ENCODE measurements around the gene TMSB10.
"Not testable (repeated sequence)": the region's sequence is repeated elsewhere in the genome, so short reads cannot be mapped to it uniquely, and the experiment has no call there.

Gene TMSB10

DNA sequence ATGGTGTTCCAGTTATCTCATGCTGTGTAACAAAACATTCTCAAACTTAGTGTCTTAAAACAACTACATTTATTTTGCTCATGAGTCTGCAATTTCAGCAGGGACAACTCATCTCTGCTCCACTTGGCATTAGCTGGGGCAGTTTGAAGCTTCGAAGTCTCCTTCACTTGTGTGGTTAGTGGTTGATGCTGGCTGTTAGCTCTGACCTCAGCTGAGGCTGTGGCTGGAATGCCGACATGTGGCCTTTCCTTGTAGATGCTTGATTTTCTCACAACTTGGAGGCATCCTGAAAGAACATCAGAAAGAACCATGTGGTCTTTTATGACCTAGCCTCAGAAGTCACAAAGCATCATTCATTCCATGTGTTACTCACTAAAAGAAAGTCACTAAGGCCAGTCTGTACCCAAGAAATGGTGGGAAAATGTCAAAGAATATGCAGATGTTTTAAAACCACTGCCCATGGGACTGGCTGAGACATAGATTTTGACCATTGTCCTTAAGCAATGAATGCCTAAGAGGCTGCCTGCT, 3.8 kb upstream of the TMSB10 start:
- DNase-seq (ENCODE audit: low read depth in 1 of 2, low spot score in 1 of 2): no peak

DNA sequence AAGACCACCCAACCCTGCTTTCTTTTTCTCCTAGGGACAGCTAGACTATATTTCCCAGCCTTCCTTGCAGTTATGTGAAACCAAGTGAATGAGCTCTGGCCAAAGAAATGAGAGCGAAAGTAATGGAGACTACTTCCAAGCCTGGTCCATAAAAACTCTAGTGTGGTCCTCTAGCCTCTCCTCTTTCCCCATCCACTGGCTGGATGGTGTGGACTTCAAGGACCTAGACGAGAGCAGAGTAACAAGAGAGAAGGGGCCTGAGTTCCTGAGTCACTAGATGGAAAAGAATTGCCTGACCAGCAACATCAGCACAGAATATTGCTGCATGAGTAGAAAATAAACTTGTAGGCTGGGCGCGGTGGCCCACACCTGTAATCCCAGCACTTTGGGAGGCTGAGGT, 2.9 kb upstream of the TMSB10 start:
- DNase-seq (ENCODE audit: low read depth in 1 of 2, low spot score in 1 of 2): no peak

DNA sequence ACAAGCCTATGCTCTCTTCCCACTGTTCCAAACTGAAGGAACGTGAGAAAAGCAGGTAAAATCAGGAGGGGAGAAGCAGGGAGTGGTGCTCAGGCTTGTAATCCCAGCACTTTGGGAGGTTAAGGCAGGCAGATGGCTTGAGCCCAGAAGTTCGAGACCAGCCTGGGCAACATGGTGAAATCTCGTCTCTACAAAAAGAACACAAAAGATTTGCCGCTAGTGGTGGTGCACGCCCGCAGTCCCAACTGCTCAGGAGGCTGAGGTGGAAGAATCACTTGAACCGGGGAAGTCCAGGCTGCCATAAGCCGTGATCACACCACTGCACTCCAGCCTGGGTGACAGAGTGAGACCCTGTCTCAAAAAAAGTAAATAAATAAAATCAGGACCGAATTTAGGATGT, 1.3 kb upstream of the TMSB10 start:
- no peak for DNase-seq (ENCODE audit: low read depth in 1 of 2, low spot score in 1 of 2)

DNA sequence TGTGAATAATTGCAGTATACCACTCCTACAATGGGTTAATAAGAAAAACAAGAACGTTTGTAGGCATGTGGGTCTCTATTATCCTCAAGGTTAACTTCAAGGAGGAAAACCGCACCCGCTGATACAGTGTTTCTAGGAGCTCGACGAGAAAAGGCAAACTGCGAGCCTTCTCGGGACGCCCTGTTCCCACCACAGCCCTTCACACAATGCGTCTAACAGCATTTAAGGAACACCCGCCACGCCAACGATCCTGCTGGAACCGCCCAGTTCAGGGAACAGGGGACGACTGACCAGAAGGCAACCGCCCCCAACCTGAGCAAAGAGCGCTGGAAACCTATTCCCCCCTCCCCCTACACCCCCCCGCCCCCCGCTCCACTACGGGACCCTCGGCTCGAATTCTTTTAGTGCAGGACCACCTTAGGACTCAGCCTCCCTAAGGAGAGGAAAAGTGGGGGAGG, 710 bp upstream of the TMSB10 start:
- DNase-seq (ENCODE audit: low read depth in 1 of 2, low spot score in 1 of 2): no peak

DNA sequence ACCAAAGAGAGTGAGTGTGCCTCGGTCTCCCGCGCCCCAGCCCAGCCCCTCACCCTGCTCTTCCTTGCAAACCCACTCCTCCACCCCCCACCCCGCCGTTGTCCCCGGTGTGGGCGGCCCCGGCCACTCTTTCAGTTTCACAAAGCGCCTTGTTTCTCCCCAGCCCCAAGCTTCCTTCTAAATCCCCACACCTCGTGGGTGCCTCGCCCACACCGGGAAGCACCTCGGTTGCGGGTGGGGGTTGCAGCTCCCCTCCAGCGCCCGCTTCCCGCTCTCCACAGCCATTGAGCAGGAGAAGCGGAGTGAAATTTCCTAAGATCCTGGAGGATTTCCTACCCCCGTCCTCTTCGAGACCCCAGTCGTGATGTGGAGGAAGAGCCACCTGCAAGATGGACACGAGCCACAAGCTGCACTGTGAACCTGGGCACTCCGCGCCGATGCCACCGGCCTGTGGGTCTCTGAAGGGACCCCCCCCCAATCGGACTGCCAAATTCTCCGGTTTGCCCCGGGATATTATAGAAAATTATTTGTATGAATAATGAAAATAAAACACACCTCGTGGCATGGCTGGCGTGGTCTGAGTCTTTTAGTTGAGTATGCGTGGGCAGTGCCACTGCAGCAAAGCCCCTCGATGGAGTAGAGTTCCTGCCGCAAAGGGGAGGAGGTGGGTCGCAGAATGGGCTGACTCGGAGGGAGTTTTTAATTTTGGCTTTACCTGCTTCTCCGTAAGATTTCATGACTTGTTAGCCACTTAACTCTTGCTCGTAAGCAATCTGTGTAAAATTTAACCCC, 848 bp downstream of the TMSB10 start:
- DNase-seq (ENCODE audit: low read depth in 1 of 2, low spot score in 1 of 2): no peak

DNA sequence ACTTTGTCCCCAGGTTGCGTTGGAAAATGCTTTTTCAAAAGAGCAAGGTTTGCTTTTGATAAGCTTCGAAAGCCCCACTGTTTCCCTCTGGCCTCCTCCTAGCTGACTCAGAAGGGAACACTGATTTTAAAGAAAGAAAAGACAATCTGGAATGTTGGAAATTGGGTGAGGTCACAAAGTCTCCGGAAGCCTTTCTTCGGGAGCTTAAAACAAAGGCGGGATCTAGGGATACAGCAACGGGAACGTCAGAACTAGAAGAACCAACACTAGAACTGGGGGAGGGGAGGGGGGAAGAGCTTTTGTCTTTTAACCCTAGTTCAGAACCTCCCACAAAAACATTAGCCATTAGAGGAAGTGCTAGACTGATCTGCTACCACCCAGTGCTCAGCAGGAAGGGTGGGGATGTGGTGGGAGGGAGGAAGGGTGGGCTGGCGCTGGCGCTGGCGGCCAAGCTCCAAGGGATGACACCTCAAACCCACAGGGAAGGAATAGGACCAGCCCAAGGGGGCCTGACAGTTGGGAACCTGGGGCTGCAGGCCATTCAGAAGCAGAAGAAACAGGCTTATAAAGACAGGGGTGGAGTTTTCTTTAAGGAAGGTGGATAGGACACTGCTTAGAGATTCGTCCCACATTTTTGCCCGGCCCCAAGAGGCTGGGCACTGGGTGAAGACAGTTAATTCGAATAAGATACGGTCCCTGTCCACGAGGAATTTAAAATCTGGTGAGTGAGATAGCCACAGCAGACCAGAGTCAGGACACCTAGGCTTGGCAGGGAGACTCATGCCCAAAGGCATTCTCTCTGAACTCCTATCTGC, 1.7 kb downstream of the TMSB10 start:
- no peak for DNase-seq (ENCODE audit: low read depth in 1 of 2, low spot score in 1 of 2)

DNA sequence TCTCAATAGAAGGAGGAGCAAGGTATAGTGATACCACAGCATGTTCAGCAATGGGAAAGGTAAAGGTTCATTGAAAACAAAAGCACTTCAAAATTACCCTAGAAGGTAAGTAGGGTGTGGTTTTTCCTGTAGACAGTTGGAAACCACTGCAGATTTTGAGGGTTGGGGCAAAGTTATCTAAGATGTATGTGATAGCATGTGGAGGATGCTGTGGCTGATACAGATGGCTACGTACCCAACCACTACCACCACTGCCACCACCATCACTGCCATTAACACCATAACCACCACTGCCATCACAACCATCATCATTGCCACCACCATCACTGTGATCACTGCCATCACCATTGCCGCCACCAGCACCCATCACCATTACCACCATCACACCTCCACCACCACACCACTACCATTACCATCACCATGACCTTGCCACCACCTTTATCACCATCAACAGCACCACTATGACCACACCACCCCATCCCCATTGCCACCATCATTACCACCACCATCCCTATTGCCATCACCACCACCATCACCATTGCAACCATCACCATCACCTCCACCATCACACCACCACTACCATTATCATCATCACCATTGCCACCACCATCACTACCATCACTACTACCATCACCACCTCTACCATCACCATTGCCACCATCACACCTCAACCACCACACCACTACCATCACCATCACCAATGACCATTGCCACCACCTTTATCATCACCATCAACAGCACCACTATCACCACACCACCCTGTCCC, 3.7 kb downstream of the TMSB10 start:
- no peak for DNase-seq (ENCODE audit: low read depth in 1 of 2, low spot score in 1 of 2)

DNA sequence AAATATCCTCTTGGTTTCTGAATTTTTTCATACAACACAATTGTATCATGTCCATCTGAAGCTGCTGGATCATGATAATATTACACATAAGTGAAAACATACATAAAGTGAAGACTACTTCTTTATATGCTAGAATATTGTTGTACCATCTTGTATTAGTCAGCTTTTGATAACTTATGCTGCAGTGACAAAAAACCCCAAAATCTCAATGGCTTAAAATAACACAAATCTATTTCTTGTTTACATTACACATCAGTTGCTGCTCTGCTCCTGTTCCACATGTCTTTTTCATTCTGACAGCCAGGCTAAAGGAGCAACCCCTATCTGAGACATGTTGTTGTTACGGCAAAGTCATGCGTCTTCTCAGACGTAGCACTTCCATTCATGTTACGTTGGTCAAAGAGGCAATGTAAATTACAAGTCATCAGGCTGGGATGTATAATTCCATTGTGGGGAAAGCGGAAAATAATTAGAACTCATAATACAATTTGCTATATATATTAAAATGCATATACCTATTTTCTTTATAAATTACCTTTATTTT, 5.8 kb downstream of the TMSB10 start:
- no peak for DNase-seq (ENCODE audit: low read depth in 1 of 2, low spot score in 1 of 2)

DNA sequence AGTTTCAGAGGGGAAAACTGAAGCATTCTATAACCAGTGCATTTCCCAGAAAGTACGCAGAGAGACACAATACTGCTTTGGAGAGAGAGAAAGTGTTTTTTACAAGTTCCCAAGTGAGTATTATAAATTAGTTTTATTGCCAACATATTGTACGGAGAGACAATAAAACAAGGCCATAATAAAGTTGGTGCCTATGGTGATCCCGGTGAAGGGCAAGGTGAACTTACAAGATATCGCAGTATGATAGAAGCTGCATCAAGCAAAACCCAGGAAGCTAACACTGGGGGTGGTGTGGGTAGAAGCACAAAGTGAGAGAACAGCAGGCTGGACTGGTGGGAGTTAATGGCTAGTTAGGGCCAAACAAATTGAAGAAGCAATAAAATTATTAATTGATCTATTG, 7.5 kb downstream of the TMSB10 start:
- no peak for DNase-seq (ENCODE audit: low read depth in 1 of 2, low spot score in 1 of 2)

DNA sequence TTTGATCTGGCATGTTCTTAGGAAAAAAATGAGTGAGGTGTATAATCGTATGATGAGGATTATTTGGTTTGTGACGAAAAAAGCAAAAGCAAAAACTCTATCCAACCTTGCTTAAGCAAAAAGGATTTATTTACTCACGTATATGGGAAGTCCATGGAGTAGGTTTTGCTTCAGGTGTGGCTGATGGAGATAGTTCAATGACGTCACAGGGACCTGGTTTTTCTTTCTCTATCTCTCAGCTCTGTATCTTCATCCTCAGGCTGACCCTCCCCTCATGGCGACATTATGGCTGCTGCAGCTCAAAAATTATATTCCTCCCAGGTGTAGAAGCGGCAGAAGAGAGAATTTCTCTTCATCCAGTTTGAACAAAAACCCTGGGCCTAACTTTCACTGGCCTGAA, 8.9 kb downstream of the TMSB10 start:
- no peak for DNase-seq (ENCODE audit: low read depth in 1 of 2, low spot score in 1 of 2)

DNA sequence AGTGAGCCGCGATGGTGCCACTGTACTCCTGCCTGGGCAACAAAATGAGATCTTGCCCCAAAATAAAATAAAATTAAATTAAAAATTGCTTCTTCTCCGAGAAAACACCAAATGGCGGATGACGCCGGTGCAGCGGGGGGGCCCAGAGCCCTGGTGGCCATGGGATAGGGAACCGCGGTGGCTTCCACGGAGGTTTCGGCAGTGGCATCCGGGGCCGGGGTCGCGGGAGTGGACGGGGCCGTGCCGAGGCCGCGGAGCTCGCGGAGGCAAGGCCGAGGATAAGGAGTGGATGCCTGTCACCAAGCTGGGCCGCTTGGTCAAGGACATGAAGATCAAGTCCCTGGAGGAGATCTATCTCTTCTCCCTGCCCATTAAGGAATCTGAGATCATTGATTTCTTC, 10.2 kb downstream of the TMSB10 start:
- DNase-seq (ENCODE audit: low read depth in 1 of 2, low spot score in 1 of 2): not testable (repeated sequence)

DNA sequence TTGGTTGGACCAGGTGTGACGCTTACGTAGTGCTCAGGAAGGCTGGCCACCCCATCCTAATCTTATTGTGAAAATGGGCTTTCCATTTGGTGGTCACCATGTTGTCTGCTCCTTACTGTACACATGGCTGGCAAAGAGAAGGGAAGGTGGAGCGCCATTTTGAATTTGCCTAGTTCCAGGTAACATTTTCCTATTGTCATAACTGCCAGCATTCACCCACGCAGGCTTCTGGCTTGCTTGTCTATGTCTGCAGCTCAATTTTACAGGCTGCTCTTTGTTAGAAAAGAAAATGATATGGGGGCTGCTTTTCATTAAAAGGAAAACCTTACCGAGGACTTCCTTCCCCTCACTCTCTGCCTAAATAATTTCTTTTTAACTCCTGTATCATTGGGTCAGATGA, 12.4 kb downstream of the TMSB10 start:
- DNase-seq (ENCODE audit: low read depth in 1 of 2, low spot score in 1 of 2): not testable (repeated sequence)

DNA sequence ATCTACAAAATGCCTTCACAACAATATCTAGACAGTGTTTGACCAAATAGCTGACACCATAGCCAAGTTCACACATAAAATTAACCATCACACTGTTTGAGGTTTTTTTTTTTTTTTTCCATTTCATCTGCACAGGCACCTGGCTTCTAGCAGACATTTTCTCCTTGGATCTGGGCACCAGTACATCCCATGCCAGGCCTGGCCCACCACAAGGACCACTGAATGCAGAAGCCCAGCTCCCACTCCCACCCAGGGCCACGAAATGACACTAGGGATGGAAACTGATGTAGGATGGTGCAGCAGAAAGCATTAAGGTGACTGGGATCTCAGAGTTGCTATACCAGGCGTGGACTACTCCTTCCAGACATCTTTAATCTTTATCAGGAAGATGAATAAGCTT, 13.0 kb downstream of the TMSB10 start:
- DNase-seq (ENCODE audit: low read depth in 1 of 2, low spot score in 1 of 2): no peak

DNA sequence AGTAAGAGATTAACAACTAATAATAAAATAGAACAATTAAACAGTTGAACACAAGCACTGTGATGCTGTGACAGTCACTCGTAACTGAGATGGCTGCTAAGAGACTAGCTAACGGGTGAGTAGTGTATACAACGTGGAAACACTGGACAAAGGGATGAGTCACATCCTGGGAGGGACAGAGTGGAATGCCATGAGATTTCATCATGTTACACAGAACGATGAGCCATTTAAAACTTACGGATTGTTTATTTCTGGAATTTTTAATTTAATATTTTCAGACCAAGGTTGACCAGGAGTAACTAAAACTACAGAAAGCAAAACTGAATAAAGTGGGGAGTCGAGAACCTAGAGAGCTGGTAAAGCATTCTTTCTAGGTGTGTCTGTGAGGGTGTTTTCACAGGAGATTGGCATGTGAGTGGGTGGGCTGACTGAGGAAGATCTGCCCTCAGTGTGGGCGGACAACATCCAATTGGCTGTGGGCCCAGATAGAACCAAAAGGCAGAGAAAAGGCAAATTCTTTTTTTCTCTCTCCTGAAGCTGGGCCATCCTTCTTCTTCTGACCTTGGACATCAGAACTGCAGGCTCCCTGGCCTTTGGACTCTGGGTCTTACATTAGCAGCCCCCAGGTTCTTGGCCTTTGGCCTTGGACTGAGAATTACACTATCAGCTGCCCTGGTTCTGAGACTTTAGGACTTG, 14.6 kb downstream of the TMSB10 start:
- DNase-seq (ENCODE audit: low read depth in 1 of 2, low spot score in 1 of 2): no peak

DNA sequence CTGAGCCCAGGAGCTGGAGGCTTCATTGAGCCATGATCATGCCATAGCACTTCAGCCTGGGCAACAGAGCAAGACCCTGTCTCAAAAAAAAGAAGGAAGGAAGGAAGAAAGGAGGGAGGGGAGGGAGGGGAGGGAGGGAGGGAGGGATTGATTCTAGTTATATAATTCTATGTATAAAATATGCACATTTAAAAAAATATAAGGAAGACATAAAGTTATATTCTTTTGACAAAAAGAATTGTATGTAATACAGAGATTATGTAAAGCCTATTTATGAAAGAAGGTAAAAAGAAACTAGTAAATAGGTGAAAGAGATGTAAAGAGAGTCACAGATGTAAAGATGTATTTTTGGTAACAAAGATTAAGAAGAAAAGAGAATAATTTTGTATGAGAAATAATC, 17.6 kb downstream of the TMSB10 start:
- DNase-seq (ENCODE audit: low read depth in 1 of 2, low spot score in 1 of 2): no peak

DNA sequence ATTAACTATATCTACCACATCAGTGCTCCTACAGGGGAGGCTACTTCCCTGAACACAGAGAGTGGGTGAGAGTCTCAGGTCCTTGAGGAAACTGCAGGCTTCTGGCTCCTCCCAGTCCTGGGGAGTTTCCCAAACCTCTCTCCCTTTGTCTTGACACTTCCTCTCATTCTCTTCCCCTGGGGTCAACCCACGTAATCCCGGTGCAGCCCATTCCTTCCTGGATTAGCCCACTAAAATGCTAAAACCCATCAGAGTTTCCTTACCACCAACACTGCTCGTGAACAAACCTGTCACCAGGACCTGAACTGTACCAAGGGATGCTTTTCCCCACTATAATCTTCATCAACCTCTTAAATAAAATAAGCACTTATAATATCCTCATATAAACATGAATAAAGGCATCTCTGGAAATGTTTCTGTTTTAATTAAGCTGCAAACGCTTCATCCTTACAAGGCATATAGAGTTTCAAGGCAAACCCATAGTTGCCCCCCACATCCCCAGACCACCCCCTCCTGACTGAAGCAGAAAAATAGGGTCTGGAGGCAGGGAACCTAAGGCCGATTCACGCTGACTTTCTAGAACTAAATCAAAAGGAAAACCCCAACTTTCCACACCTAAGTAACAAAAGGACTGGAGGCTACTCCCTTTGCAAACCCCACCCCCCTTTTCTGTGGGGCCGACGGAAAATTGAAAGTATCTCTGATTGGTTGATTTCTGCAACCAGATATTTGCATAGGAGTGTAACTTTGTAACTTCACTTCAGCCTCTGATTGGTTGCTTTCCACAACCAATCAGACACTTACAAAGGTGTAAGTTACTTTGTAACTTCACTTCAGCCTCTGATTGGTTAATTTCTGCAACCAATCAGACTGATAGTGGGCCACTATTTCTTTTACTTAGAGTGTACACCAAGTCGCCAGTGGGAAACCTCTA, 19.0 kb downstream of the TMSB10 start:
- DNase-seq (ENCODE audit: low read depth in 1 of 2, low spot score in 1 of 2): no peak

DNA sequence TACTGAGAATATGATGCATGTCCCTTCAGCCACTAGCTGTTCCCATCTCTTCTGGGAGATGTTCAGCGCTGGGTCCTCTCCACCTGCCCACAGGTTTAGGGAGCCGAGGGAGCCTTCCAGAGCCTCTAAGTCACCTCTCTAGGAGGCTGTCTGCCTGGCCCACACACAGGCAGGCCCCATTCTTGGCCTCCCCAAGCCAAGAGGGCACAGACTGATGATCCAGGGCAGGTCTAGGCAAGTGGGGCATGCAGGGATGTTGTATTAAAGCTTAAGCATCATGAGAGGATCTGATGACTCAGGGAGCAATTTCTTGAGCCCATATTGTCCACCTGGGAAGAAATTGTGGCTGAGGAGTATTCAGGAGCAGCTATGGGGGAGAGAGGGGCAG, 19.9 kb downstream of the TMSB10 start:
- no peak for DNase-seq (ENCODE audit: low read depth in 1 of 2, low spot score in 1 of 2)

DNA sequence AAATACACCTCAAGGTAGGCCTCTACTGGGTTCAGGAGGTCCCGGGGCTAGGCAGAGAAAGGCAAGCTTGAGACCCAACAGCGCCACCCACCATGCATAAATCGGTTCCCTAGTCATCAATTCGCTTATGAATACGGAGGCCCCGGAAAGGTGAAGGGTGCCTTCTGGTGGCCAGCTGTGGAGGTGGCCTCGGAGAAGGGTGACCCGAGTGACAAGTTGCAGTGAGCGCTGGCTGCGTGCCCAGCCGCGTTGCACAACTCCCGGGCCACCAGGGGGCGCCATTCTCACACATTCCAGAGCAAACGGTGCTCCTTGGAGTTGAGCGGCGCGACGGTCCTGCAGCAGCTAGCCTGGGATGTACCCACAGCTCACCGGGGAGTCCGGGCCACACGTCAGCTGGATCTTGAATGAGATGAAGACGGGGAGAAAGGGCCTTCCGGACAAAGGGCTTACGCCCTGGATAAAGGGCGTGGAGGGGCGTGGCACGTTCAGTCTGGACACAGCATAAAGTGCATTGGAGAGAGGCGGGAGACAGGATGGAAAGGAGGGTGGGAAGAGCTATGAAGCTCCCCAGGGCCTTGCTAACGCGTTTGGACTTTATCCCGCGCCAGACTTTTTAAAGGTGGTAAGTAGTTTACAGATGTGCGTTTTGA, 20.4 kb downstream of the TMSB10 start:
- DNase-seq (ENCODE audit: low read depth in 1 of 2, low spot score in 1 of 2): peak; percentile 97 to 100

DNA sequence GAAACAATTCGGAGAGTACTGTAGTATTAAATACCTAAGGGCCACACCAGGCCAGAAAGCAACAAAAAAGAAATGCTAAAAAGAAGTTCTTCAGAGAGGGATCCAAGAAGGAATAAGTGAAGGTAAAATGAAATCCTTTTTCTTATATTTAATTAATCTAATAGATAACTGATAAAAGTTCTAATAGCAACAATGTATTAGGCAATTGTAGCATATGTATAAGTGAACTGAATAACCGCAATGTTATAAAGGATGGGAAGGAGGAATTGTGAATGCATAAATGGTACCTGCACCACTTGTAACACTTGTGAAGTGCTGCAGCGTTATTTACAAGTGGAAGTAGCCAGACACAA, 21.8 kb downstream of the TMSB10 start:
- DNase-seq (ENCODE audit: low read depth in 1 of 2, low spot score in 1 of 2): no peak
